AG09309 (cell line): ENCODE data around the gene HOXB3.

ENCODE experiments used
- DNase-seq: peaks from one replicate; pipeline ENCODE4 v3.0.0-alpha.2; 2010; ENCODE audit warnings: low read depth
- H3K4me3 ChIP-seq: 2 replicates; pipeline ENCODE4 v1.5.1; 2011; ENCODE audit warnings: mild to moderate bottlenecking, low read depth, low read length, moderate library complexity; ENCODE audit not compliant: control insufficient read depth
- CTCF ChIP-seq: IDR thresholded peaks from 2 replicates; pipeline ENCODE4 v1.5.1; 2011; ENCODE audit warnings: mild to moderate bottlenecking, low read depth, low read length, inconsistent platforms; ENCODE audit not compliant: insufficient read depth, control insufficient read depth; ENCODE audit errors: missing control alignments

HOXB3 gene

DNA sequence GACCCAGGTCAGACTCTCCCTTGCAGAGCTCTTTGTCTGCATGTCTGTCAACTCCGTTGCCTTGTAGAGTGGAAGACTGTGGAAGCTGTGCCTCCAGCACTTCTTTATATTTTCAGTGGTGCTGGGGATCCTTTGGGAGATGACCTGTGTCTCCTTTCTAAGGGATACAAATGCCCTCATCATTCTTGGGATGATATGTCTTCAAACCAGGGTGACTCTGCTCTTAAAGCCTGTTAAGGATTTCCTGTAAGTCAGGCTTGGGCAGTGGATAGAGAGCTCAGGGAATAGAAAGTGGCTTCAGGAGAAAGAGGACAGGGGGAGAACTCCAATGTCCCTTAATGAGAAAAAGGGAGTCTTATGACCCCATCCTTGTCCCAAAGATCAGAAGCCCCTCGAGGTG, 1.5 kb downstream of the HOXB3 start:
- H3K4me3 ChIP-seq = no peak overlapping the region
- TF ChIP-seq CTCF = no peak
- no peak for DNase-seq

DNA sequence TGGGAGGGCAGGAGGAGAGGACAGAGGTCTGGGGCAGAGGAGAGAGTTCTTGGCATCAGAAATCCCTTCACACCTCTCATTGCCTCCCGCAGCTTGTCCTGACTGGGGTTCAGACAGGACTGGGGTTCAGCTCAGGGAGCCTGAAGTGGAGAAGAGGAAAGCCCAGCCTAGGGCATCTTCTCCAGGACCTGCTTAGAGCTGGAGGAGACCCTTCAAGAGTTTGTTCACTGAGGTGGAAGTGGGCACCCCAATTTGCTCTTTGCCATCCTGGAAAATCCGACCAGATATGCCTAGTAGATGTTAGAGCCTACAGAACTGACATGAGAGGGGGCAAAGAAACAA, 2.0 kb downstream of the HOXB3 start:
- DNase-seq = no peak
- no peak overlapping the region for H3K4me3 ChIP-seq
- no peak for TF ChIP-seq CTCF

- no peak for TF ChIP-seq CTCF
- H3K4me3 ChIP-seq = no peak overlapping the region
- no peak for DNase-seq
Measured at GRCh38 chr17:48587276-48588073, 2.6 kb downstream of the HOXB3 start.

DNA sequence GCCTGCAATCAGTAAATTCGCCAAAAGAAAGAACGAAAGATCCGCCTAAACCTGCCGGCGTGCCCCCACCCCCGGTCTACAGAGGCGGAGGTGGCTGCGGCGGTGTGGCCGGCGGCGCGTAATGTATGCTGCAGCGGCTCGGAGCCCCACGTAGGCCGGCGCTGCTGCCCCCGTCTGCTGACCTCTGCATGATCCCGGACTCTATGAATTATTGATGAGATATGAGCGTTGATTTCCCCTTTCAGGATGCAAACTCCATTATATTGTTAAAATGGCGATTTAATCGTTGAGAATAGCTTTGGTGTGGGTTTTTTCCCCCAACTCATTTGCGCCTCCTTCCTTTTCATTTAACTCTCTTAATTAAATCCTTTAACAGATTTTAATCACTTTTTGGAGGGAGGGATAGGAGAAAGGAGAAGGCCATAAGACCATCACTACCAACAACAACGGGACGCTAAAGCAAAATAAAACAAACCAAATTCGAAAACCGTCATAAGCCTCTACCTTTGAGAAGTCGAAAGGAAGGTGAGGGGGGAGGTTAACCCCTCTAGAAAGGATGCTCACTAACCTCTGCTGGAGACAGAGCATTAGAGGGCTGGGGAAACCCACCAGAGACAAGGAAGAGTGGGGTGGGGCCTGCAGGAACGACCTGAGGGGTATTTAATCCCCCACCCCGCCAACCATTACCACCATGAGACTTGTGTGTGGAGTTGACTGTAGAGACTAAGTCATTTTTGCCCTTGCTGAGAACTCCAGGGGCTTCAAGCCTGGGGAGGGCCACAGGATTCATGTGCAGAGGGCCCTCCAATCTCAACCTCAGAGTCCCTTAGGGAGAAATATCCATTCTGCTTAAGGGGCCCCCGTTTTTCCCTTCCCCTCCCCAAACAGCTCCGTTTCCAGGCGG, 3.4 kb downstream of the HOXB3 start:
- TF ChIP-seq CTCF = no peak
- H3K4me3 ChIP-seq = no peak overlapping the region
- no peak for DNase-seq

GRCh38 chr17:48584223-48584741, 5.8 kb downstream of the HOXB3 start:
- no peak for DNase-seq
- no peak for TF ChIP-seq CTCF
- H3K4me3 ChIP-seq = no peak overlapping the region

DNA sequence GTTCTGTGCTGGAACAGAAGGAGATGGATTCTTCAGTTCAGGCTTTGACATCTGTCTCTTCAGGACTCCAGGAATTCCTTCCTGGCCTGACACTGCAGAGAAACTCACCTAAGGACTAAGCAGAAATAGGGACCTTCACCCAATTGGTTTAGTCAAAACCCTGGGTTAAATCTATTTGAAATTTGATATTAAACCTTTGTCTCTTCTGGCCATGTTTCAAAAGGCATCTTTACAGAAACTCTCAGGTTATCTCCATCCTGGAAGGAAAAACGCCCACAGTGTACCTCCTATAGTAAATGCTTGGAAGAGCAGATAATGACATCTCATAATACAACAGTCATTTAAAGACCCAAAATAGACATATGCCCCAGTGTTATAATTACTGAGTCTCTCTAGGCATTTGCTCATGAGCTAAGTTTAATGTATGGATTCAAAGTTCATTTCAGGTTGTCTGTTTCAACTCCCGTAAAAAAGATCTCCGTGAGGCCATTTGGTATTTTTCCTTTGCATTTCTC, 6.3 kb downstream of the HOXB3 start:
- no peak for TF ChIP-seq CTCF
- no peak overlapping the region for H3K4me3 ChIP-seq
- DNase-seq = no peak
